C1 segment of cervical spinal cord (tissue), 14 donors: ENCODE measurements around the gene DHX8.
"Not testable (repeated sequence)": the region's sequence is repeated elsewhere in the genome, so short reads cannot be mapped to it uniquely, and the experiment has no call there.

Experiments
- DNase-seq, 14 donors: peaks; one replicate each; lab custom pipeline; 2025; lab: John Stamatoyannopoulos, UW

The DHX8 gene

DNA sequence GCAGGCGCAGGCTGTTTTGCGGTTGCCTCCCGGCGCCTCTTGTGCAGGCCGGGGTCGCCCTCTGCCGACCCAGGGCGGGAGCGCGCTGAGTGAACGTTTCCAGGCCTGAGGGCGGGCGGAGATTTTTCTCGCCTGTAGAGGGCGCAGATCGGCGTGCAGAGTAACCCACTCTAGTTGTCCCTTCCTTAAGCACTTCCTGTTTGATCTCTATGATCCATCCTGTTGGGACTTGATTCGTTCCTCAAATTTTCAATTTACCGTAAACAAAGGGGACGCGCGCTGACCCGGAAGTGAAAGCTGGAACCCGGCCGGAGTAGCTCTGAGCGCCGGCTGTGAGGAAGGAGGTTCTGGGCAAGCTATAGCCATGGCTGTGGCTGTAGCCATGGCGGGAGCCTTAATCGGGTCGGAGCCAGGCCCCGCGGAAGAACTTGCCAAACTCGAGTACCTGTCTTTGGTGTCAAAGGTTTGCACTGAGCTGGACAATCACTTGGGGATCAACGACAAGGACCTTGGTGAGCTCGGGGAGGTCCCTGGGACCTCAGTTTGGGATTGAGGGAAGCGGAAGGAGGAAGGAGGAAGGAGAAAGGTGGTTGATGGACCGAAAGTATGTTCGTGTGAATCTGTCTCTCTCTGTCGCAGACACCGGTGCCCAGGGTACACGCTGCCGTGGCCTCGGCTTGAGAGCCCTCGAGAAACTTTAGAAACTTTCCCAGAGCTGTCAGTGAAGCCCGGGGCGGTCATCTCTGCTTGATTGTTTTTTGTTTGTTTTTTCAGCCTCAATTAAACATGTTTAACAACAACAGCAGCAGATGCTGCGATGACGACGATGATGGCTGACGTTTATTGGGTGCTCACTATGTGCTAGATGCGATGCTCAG is at the start of gene DHX8:
Gene DHX8 (plus strand): TSS at position 302 of the 878 bp plus-strand sequence. CDS start 63 bp downstream, at position 365.
- peak; percentile 82 to 99 (median 97) for DNase-seq

DNA sequence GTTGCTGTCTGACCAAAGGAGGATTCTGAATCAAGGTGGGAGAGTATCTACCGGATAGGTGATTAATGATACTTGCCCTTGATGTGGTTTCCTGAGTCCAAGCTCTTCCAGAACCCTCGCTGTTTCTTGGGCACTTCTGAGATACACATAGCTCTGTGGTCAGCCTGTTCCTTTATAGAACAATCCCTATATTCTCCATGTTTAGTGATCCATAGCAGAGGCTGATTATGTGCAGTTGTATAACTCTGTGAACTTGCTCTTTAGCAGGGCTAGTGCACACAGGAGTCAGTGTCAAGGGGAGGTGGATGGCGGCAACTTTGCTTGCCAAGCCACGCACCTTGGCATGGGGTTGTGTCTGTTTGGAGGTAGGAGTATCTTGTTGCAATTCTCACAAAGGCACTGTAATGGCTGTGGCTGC is 48.9 kb upstream of the DHX8 start:
- DNase-seq, result no peak

DNA sequence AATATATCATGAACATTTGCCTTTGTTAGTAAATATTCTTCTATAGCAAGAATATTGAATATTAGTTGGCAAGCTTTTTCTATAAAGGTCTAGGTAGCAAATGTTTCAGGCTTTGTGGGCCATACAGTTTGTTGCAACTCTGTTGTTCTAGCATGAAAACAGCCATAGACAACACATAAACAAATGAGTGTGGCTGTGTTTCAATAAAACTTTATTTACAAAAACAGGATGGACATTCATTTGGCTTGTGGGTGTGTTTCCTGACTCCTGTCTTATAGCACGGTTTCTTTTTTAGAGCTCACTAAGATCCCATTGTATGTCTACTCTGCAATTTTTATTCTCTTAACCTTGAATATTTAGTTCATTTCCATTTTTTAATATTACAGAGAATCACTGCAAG is 46.0 kb upstream of the DHX8 start:
- DNase-seq, result no peak

DNA sequence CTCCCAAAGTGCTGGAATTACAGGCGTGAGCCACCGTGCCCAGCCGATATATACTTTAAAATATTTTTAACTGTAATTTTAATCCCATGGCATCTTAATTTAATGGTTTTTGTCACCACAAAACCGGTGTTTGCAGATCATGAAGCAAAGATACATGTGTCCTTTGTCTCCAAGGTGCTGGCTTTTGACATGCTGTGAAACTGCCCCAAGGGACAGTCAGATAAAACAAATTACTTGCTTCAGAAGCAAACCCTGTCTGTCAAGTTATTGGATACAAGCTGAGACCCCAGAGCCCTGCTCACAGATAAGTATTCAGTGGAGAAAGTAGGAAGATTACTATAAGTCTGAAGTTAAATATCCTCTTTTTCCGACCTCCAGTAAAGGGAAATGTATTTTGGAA is 45.1 kb upstream of the DHX8 start:
- no peak for DNase-seq

DNA sequence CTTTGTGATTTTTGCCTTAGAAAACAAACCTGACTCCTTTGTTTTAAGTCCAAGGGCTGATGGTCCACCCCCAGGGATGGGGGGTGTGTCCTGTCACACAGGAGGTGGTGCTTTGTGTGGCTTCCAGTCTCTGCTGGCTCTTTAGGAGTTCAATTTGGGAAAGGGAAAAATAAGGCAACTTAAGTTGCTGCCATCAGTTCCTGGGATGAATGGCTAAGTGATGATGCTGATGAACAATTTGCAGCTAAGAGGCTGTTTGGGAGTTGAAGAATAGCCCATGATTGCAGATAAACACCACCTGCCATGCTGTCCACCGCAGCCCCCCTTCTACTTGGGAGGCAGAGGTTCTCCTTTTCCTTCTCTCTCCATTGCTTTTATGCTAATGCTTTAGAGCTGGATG is 44.7 kb upstream of the DHX8 start:
- no peak for DNase-seq

DNA sequence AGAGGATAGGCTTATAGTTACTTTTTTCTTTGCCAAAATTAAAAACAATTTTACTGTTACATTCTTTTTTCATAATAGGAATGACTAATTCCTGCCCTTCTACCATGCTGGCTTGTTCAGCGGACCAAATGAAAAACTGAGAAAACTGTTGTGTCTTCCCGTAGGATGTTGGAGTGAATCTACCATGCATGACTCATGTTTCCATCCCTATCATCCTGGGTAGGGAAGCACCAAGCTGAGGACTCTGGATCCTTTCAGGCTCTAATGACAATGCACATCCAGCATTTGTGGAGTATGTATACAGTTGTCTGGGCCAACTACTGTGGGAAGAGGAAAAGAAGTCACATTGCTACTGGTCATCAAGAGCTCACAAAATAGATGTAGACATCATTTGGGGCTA is 41.1 kb upstream of the DHX8 start:
- no peak for DNase-seq

DNA sequence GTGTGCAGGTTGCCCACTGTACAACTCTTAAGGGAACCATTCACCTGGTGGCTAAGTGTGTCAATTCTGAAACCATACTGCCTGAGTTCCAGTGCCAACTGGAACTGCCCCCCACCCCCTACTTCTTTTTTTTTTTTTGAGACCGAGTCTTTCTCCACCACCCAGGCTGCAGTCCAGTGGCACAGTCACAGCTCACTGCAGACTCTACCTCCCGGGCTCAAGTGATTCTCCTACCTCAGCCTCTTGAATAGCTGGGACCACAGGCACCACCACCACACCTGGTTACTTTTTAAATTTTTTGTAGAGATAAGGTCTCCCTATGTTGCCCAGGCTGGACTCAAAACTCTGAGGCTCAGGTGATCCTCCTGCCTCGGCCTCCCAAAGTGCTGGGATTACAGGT is 40.4 kb upstream of the DHX8 start:
- no peak for DNase-seq

DNA sequence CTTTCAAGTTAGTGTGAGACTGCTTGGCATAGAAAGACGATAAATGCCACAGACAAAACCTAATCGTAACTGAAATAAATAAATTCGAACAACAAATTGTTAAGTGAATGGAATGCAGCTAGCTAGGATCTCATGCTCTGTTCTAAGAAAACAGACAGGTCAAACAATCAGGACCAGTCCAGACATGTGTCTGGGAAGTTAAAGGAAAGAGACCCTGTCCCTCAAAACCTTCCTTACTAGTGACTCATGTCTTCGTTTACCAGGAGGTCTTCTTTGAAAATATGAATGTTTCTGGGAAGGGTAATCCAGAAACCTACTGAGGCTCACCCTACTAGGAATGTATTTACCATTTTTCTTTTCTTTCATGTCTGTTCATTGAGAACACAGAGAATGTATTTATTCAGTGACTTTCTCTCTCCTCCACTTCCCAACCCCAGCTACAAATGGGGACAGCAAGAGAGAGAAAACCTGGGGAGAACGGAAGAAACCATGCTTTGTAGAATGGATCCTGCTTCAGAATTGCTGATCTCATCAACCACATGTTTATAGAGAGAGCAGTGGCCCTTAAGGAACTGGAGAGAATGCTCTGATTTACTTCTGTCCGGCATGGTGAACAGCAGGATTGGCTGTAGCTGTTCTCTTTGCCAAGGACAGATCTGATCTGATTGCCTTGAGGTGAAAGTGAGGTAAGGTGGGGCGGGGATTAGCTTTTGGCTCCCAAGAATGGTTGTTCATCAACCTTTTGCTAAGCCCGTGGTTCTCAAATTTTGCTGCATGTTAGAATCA is 39.4 kb upstream of the DHX8 start:
- DNase-seq, result no peak

DNA sequence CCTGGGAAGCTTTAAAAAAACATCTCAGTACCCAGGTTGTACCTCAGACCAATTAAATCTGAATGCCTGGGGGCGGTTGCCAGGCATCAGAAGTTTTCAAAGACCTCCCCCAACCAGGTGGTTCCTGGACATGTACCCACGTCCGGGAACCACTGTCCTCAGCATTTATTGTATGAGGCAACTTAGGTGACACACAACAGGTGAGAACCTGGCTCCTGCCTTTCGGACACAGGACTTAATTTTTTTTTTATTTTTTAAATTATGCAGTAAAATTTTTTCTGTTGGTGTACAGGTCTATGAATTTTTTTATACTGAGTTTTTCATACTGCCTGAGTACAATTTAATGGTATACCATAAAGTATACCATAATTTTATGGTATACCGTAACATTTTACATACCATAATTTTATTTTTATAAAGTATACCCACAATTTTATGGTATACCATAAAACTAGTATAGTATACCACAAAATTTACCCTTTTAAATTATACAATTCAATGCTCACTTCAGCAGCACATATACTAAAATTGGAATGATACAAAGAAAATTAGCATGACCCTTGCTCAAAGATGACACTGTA is 38.7 kb upstream of the DHX8 start:
- DNase-seq, result no peak

DNA sequence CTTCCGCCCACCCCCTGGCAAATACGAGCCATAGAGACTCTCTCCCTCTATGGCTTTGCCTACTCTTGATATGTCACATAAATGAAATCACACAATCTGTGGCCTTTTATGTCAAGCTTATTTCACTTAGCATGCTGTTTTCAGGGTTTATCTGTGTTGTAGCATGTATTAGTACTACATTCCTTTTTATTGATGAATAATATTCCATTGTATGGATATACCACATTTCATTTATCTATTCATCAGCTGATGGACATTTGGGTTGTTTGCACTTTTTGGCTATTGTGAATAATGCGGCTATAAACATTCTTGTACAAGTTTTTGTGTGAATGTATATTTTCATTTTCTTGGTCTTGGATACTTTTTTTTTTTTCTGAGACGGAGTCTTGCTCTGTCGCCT is 37.0 kb upstream of the DHX8 start:
- no peak for DNase-seq

DNA sequence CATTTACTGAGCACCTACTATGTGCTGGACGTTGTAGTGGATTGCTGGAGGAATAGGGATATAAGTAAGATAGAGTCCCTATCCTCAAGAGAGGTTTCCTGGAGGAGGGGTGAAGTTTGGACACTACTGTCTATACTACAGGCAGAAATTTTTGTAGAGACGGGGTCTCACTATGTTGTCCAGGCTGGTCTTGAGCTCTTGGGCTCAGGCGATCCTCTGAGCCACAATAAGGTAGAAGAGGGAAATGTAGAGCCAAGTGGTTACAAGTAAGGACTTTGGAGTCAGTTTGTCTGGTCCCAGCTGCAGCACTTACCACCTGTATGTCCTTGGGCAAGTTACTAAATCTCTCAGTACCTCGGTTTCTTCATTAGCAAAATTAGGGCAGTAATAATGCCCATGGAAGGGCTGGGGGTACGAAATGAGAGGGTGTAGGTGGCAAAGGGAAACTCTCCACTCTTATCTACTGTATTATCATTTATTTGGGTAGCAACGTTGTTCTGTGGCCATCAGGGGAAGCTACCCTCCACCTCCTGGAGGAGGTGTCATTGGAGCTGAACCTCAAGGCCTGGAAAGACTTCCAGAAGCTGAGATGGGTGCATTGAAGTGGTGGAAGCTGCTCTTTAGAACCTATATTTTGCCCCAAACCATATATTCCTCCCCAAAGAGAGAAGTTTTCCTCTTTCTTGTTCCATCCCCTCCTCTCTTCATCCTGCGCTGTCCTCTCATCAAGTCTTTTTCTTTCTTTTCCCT is 34.9 kb upstream of the DHX8 start:
- DNase-seq, result no peak

DNA sequence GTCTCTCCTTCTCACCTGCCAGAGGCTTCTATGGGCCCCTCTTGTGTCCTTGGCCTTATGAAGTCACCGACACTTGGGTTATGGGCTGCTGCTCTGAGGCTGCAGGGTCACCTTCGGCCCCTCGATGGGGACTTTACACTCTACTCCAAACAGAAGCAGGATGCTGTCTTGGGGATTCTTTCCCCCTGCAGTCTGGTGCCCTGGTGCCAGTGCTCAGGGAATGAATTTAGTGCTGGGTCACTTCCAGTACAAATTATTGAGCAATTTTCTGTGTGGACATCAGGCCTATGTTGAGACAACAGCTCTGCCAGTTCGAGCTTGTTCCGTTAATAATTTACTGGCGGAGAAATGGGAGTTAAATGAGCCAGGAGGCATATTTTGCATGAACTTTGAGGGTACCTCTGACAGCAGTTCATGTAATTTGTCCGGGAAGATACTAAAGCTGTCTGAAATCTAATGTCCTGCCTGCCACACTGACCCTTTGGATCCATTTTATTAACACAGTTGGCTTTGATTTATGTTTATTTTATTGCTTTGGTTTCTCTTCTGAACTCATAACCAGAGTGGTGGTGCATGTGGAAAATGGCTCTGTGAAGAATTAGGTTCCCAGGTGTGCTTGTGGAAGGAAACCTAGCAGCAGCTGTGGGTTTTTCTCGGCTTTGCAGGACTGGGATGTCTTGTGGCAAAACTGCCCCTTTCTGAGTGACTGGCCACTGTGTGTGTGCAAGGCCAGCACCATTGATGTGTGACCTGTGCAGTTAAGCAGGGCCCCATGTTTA is 34.1 kb upstream of the DHX8 start:
- no peak for DNase-seq

DNA sequence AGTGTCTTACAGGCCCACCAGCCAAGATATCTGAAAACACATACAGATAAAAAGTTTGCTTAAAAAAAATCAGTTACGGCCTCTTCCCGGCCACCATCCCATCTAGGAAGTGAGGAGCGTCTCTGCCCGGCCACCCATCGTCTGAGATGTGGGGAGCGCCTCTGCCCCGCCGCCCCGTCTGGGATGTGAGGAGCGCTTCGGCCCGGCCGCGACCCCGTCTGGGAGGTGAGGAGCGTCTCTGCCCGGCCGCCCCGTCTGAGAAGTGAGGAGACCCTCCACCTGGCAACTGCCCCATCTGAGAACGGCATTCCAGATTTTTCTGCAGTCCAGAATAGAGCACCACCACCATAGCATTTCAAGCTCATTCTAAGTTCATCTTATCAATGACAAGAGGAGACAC is 33.0 kb upstream of the DHX8 start:
- not testable (repeated sequence) for DNase-seq

DNA sequence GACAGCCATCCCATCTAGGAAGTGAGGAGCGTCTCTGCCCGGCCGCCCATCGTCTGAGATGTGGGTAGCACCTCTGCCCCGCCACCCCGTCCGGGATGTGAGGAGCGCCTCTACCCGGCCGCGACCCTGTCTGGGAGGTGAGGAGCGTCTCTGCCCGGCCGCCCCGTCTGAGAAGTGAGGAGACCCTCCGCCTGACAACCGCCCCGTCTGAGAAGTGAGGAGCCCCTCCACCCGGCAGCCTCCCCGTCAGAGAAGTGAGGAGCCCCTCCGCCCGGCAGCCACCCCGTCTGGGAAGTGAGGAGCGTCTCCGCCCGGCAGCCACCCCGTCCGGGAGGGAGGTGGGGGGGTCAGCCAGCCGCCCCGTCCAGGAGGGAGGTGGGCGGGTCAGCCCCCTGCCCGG is 32.0 kb upstream of the DHX8 start:
- DNase-seq, result not testable (repeated sequence)

DNA sequence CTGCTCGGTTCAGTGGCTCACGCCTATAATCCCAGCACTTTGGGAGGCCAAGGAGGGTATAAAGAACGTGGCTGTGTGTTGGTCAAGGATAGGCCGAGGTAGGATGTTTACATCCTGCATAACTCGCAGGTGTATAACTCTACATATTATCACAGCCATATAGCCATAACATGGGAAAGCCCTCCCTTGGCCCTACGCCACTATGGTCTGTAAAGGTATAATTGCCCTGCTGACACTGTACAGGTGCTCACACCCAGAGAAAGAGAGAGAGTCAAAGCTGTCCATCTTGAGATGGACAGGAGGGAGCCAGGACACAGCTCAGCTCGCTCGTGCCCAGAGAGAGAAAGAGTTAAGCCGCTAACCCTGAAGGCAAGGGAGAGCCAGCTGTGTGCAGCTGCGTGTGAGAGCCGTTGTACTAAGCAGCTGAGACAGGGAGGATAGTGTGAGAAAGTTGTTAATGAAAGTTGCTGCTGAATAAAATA is 30.4 kb upstream of the DHX8 start:
- no peak for DNase-seq

DNA sequence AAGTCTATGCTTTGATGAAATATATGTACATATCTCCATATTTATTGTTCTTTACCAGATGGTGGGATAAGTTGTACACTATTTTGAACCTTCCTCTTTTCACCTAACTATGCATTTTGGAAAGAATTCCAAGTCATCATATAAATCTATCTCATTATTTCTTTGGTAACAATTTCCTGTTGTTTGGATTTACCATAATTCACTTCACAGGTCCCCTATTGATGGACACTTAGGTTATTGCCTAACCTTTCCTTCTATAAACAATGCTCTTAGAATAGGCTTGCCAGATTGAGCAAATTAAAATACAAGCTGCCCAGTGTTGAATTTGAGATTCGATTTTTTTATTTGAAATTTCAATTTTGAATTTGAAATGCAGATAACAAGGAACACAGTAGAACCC is 28.9 kb upstream of the DHX8 start:
- DNase-seq, result no peak

DNA sequence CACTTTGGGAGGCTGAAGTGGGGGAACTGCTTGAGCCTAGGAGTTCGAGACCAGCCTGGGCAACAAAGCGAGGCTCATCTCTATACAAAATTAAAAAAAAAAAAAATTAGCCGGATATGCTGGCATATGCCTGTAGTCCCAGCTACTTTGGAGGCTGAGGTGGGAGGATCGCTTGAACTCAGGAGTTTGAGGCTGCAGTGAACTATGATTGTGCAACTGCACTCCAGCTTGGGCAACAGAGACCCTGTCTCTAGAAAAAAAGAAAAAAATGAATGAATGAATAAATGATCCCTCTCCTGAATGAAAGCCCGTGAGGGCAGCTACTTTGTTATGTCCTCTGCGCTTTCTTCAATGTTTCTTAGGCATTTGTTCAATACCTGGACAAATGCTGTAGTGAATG is 27.7 kb upstream of the DHX8 start:
- DNase-seq, result no peak

DNA sequence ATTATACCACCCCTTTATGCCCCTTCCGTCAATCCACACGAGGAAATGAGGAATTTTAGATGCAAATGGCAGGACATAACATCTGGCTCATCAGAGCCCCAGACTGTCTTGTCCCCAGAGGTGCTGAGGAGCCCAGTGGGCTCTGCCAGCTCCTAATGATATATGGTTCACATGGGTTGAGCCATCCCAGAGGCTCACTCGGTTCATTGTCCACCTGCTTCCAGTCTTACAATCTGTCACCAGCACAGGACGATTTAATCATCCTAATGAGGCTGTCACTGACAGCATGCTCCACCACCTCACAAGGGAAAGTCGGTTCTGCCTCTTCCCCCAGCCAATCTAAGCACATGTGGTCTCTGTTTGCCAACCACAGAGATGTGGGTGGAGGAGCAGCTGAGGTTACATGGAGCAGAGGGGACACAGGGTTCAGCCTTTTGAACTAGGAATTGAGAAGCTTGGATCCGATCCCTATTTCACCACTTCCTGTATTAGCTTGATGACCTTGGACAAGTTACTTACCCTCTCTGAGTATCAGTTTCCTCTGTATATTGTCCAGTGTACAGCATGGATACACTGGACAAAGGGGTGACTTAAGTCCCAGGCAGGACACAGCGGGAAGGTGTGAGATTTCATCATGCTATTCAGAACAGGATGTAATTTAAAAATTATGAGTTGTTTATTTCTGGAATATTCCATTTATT is 27.0 kb upstream of the DHX8 start:
- DNase-seq, result no peak

DNA sequence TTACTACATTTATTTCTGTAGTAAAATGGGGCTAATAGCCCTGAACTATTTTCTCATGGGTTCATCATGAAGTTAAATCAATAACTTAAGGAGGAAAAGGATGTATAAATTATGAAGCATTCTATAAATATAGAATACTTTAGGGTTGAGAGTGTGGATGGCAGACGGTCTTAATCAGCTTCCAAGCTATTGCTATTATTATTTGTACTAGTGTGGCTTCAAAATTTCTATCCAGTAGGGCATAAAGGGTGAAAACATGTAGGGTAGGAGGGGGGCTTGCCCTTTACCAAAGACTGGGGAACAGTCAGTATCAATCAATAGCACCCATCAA is 26.4 kb upstream of the DHX8 start:
- DNase-seq, result no peak

DNA sequence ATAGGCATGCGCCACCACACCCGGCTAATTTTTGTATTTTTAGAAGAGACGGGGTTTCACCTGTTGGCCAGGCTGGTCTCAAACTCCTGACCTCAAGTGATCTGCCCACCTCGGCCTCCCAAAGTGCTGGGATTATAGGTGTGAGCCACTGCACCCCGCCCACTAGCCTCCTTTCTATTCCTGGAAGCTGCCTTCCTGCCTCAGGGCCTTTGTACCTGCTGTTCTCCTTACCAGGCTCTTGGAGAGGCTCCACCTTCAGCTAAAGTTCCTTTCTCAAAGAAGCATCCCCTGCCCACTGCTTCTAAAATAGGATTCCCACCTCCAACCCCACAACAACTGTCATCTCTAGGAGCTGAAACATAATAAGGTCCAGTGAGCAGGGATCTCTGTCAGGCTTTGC is 23.9 kb upstream of the DHX8 start:
- DNase-seq, result not testable (repeated sequence)
